SHP77 treated with DMSO at 0.1 percent for 48 hours (cell line): ENCODE results near the gene SLC34A3.

Experiments used
- DNase-seq: peaks from one replicate; lab custom pipeline; 2025; lab: John Stamatoyannopoulos, UW

Gene SLC34A3

DNA sequence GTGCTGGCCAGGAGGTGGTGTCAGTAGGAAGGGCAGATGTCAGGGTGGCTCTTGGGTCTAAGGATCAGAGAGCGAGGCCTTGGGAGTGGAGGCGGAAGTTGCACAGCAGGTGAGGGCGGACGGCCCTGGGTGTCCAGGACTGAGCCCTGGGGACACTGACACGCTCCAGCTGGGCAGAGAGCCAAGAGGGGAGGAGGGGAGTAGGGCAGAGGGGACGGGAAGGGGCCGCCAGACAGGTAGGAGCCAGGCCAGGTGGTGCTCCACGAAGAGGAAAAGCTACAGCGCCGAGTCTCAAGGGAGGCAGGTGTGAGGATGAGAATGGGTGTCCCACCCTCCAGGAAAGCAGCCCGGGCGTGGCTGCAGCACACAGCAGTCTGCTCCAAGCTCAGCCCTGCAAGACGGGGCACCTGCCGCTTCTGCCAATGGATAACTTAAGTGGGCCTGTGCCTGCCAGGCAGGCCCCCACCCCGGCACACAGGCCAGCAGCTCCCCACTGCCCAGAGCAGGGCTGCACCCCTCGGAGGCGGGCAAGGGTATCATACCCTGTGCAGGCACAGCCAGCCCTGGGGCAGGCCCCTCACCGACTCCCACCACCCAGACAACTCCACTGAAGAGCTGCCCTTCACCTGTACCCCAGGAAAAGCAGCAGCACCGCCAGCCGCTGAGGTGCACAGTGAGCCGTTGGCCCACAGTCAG is 35.0 kb upstream of the SLC34A3 start:
- DNase-seq: no peak

DNA sequence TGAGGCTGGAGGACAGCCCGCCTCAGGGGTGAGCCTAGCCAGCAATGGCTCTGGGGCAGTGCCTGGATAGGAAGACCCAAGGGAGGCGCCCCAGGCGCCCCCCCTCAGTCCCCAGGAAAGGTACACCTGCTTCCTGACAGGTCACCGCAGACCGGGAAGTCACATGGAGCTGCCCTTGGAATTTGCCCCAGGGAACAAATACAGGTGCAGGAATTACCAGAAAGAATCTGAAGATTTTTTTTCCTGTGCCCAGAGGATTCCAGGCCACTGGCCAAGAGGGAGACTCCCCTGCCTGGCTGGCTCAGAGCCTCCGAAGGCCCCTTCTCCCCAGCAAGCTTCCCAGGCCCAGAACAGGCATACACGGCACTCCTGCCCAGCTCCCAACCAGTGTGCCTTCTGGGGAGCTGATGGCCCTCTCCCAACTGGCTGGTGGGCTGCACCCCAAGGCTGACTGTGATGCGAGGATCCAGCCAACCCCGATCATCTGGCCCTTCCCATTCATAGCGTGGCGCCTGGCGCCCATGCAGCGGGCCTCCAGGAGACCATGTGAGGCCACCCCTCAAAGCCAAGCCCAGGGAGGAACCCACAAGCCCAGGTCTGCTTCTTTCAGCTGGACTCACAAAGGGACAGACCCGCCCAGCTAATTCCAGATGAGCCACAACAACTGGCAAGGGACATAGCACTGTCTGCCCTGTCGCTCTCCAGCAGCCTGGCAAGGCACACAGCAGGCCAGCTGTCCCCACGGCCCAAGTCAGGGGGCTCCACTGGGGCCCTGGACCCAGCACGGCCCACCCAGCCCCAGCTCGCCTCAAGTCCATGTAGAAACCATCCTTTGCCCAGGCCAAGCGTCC is 32.4 kb upstream of the SLC34A3 start:
- DNase-seq: no peak

DNA sequence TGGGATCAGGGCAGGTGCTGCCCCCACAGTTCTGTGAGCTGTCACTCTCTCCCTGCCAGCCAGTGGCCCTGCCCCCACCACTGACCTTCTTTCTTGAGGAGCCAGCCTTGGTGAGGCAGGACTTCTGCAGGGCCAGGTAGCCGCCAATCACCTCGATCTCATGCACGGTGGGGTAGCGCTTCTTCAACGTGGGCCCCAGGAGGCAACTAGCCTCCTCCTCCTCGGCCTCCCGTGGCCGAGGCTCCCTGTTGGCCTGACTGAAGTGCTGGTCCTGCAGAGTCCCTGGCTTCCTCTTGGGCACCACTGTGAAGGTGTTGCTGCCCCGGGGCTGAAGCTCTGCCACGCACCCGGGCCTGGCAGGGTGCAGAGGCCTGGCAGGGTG is 31.8 kb upstream of the SLC34A3 start:
- DNase-seq: no peak

DNA sequence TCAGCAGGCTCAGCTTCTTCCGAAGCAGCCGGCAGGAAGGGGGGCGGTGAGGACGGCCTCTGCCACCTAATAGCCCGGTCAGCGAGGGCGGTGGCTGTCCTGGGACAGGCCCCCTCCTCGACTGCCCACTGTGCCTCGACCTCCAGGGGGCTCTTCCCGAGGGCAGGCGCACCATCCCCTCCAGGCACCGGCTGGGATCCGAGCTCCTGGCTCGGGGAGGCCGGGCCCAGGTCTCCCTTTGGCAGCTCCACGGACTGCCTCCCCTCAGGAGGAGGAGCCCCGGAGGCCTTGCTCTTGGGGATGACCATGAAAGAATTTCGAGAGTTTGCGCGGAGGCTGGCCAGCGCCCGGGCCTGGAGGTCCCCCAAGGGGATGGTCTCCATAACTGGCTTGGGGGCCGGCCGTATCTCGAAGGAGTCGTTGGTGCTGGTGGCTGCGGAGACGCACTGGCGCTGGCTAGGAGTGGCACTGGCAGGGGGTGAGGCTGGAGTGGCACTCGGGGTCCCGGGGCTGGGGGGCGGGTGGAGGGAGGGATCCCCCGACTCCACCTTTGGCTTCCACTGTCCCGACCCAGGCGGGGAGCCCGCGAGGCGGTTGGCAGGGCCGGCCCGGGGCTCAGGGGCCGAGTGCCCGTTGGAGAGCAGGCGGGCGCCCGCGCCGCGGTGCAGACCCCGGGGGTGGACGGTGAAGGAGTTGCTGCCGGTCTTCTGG is 31.1 kb upstream of the SLC34A3 start:
- no peak for DNase-seq

DNA sequence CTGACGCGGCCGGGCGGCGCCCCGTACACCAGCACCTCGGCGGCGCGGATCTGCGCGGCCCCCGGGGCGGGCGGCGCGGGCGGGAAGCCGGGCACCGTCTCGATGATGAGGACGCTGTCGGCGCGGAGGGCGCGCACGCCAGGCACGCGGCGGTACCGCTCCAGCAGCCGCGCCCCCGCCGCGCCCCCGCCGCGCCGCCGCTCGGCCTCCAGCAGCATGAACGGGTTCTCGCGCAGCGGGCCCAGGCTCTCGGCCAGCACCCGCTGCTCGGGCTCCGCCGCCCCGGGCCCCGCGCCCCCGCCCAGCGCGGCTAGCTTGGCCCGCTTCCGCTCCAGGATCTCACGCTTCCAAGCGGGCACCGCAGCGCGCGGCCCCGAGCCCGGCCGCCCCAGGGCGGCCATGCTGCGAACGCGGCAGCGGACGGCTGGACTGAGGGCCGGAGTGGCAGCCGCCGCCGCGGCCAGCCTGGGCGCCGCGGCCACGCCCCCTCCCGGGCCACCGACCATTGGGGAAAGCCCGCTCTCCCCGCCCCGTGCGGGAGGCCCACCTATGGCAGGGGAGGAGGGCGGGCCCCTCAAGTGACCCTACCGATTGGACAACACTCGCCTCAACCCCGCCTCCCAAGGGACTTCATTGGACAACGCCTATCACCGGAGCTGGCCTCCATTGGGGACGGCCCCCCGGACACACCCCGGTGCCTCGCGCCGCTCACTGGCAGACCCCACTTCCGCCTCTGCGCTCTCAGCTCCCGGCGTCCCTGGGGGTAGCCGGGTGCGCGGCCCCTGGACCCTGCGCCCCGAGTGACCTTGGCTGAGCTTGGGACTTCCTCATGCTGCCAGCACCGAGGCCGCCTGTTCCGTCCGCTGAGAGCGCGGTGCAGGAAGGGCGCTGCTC is 30.1 kb upstream of the SLC34A3 start, which contains the start of gene TPRN:
Gene TPRN (minus strand): TSS at position 431 of the 894 bp plus-strand sequence. CDS start 30 bp downstream, at position 401.
- peak; percentile 95 for DNase-seq

DNA sequence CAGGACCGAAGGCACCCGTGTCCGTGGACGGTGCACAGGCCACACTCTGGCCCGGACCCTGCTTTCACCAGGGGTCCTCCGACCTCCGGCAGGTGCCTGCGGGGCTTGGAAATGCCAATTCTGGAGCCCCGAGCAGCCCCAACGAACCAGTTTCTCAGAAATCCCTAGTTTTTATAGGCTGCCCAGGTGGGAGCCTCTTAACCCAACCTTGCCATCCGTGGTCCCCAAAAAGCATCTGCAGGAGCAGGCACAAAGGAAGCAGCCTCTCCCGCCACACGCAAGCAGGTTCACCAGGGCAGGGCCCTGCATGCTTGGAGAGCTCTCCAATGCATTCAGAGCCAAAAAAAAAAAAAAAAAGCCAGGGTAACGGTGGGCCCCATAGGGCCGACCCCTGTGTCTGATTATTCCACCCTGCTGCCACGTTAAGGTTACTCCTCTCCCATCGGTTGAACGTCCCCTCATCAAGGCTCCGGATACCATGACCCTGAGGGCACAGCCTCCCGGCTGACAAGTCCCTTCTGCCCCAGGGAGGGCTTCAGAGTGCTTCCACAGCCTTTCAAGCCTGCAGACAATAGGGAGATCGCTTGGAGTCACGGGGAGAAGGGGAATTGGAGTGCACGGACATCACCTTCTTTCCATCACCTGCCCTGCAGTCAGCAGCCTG is 29.4 kb upstream of the SLC34A3 start:
- no peak for DNase-seq

DNA sequence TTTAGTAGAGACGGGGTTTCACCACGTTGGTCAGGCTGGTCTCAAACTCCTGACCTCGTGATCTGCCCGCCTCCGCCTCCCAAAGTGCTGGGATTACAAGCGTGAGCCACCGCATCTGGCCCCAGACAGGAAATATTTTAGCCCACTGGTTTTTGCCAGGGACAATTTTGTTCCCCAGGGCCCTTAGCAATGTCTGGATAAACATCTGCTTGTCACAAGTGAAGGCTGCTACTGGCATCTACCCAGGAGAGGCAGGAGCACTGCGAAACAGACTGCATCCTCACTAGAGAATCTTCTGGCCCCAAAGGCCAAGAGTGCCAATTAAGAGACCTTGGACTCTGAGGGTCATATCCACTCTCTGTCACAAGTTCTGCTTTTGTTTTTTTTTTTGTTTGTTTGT is 27.7 kb upstream of the SLC34A3 start:
- DNase-seq: no peak

DNA sequence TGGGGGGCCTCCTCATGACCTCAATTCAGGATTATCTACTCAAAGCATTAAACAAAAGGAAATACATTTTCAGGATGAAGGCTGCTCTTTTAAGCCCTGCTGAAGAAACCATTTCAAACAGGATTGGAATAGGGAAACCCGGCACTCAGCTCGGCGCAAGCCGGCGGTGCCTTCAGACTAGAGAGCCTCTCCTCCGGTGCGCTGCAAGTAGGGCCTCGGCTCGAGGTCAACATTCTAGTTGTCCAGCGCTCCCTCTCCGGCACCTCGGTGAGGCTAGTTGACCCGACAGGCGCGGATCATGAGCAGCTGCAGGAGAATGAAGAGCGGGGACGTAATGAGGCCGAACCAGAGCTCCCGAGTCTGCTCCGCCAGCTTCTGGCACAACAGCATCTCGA is 26.0 kb upstream of the SLC34A3 start:
- DNase-seq: no peak

DNA sequence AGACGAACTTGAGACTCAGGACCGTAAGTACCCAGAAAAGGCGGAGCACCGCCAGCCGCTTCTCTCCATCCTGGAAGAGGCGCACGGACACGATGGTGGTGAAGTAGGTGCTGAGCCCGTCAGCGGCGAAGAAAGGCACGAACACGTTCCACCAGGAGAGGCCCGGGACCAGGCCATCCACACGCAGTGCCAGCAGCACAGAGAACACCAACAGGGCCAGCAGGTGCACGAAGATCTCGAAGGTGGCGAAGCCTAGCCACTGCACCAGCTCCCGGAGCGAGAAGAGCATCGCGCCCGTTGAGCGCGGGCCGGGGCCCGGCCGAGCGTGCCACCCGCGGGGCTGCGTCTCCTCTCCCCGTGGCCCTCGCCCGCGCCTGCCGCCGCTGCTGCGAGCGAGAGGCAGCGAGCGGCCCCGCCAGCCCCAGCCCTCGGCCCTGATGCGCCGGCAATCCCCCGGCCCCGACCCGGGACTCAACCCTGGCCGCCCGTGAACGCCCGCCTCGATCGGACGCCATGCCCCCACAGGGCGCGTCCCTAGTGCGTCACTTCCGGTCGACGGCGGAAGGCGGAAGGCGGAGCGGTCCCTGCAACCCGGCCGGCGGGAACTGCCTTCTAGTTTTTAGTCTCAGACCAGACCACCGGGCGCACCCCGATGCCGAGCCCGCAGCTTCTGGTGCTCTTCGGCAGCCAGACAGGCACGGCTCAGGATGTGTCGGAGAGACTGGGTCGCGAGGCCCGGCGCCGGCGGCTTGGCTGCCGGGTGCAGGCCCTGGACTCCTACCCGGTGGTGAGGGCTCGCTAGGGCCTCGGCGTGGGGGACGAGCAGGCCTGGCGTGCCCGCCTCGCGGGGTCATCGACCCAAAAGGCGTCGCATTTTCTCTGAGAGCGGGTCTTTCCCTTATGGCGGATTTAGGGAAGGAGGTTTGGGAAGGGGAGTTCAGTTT is 25.3 kb upstream of the SLC34A3 start, which contains the start of the genes NDOR1 and TMEM203:
Gene NDOR1 (plus strand): TSS at position 575 of the 944 bp plus-strand sequence. CDS start 78 bp downstream, at position 653.
Gene TMEM203 (minus strand): TSS at position 523 of the 944 bp plus-strand sequence. CDS start 234 bp downstream, at position 289.
- DNase-seq: peak; percentile 17

DNA sequence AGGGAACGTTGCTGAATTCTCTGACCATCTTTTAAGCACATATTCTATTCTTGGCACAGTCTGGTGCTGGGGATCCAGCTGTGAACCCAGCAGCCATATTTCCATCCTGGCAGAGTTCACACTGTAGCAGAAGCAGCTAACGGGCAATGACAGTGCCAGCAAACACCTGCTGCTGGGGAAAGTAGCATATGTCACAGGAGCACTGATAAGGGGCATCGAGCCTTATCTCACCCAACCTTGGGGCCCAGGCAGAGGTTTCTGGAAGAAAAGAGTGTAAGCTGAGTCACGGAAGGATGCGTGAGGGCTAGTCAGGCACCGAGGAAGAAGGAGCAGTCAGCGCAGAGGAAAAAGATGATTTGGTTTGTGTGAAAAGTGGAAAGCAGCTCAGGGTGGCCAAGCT is 24.1 kb upstream of the SLC34A3 start:
- DNase-seq: no peak

DNA sequence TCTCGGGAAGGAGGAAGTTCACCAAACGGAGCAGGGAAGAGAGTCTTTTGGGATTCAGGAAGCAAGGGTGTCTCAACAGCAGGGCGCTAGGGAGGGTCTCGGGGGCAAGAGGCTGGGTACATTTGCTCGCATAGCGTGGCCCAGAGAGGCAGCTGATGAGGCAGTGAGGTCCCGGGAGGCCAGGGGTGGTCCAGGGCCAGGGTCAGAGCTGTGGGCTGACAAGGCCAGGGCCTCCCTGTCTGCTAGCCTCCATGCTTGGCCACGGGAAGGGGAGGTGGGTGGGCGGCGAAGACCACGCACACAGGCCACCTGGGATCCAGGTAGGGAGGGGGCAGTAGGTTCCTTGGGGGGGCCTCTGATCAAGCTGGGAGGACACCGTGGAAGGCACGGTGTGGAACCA is 19.2 kb upstream of the SLC34A3 start:
- no peak for DNase-seq

DNA sequence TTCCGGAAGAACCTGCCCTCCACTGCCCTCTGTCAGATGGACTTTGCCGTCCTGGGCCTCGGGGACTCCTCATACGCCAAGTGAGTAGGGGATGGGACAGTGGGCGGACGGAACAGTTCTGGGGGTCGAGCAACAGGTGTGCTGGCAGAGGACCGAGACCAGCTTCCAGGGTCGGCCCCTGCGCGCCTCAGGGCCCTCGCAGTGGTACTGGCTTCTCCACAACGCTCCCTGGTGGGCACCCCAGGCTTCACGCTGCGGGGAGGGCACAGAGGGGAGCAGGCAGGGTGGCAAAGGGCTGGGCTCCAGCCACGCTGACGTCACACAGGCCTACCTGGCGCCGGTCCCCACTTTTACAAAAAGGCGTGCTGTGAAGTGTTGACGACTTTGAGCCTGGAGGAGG is 18.2 kb upstream of the SLC34A3 start:
- DNase-seq: no peak

DNA sequence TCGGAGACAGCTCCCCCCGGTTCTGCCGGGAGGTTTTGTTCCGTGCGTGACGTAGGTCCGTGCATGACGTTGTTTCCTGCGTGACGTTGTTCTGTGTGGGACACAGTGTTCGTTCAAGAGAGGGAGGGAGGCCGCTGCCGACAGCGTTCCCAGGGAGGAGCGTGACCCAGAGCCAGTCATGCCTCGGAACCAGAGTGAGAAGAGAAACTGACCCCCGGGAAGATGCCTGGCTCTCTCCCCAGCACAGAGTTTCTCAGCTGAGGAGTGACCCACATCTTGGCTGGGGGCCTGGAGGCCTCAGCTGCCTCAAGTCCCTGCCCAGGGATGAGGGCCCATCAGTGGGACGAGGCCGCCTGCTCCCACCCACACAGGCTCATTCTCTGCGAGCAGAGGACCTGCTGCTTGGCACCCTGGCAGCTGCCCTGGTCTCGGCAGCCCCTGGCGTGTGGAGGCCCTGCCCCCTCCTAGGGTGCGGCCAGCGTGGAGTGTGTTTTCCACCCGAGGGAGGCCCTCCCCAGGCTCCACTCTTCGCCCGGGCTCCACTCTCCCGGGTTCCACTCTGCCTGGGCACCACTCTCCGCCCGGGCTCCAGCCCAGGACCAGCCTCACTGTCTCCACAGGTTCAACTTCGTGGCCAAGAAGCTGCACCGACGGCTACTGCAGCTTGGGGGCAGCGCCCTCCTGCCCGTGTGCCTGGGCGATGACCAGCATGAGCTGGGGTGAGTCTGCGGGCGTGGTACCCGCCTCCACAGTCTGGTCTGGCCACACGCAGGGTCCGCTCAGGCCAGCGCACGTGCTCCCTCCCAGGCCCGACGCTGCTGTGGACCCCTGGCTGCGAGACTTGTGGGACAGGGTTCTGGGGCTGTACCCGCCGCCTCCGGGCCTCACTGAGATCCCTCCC is 17.3 kb upstream of the SLC34A3 start:
- no peak for DNase-seq

DNA sequence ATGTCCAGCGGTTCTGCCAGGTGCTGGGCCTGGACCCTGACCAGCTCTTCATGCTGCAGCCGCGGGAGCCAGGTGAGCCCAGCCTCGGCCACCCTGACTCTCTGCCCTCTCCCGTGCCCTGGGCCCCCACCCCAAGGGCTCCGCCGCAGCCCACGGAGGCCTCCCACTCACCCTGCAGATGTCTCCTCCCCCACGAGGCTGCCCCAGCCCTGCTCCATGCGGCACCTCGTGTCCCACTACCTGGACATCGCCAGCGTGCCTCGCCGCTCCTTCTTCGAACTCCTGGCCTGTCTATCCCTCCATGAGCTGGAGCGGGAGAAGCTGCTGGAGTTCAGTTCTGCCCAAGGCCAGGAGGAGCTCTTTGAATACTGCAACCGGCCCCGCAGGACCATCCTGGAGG is 16.1 kb upstream of the SLC34A3 start:
- no peak for DNase-seq

DNA sequence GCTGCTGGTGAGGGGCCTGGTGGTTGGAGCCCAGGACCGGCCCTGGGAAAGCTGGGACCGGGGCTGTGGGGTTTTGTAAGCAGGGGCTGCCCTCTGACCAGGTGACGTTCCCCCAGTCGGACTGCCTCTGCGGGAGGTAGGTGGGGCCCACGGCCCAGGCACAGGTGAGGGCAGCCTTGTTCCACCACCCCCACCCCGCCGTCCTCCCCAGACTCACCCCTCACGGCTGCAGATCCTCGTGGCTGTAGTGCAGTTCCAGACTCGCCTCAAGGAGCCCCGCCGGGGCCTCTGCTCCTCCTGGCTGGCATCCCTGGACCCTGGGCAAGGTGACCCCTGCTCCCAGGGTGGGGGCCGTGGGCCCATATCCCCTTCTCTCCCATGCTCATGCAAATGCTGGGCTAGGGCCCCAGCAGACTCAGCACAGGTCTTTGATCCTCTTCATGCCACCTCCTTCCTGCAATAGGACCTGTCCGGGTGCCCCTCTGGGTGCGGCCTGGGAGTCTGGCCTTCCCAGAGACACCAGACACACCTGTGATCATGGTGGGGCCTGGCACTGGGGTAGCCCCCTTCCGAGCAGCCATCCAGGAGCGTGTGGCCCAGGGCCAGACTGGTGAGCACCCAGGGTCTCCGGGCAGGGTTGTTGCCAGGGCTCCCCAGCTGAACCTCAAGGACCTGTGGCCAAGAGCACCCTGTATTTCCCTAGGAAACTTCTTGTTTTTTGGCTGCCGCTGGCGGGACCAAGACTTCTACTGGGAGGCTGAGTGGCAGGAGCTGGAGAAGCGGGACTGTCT is 15.3 kb upstream of the SLC34A3 start:
- DNase-seq: no peak

DNA sequence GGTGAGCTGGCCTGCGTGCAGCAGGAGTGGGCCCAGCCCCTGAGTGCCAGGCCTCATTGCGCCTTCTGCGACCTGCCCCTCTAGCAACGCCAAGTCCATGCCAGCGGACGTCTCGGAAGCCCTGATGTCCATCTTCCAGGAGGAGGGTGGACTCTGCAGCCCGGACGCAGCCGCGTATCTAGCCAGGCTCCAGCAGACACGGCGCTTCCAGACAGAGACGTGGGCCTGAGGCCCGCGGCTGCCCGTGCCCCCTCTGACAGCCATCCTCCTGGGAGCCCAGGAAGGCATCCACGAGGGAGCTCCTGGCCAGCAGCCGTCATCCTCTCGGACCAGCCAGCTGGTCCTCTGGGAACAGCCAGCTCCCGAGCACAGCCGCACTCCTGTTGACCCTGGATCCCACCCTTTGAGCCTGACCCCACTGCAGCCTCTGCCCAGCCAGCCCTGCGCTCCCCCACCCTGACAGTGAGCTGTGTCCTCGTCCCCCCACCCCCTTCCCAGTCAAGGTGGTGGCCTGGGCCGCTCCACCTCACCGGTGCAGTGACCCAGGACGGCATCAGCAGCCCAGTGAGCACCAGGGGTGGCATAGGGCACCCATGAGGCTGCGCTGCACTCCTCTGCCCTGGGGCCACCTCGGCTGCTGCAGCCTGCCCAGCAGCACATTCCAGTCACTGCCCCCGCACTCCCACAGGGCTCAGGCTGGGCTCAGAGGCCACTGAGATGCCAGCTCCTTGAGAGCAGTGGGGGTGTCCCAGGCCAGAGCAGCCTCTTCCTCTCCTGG is 14.3 kb upstream of the SLC34A3 start:
- no peak for DNase-seq
